Stimulated activated naive CD8-positive, alpha-beta T cell treated with anti-CD3 and anti-CD28 coated beads, Interleukin-15, amount 100 ng/mL, for 72 hours (primary cell): Measurements from ENCODE around the gene NECTIN4.
"Not testable (repeated sequence)": the region's sequence is repeated elsewhere in the genome, so short reads cannot be mapped to it uniquely, and the experiment has no call there.

ENCODE experiments used
- ATAC-seq: fragments of 150-1000 bp; cut with Tn5 transposase; 2 replicates; pipeline ENCODE4 v1.10.0; 2021; ENCODE audit warnings: mild to moderate bottlenecking, moderate library complexity
- DNase-seq, 2 donors: peaks; one replicate each; pipeline ENCODE4 v3.0.0; 2021 to 2022
- H3K27ac Mint-ChIP-seq, 2 donors: one replicate each; pipeline ENCODE4 v1.8.0; 2022; ENCODE audit warnings: mild to moderate bottlenecking in 2 of 2, mixed read lengths in 2 of 2, moderate library complexity in 2 of 2
- H3K27me3 Mint-ChIP-seq: one replicate; pipeline ENCODE4 v1.8.0; 2022; ENCODE audit warnings: mixed read lengths
- H3K4me1 Mint-ChIP-seq: one replicate; pipeline ENCODE4 v1.8.0; 2022; ENCODE audit warnings: mild to moderate bottlenecking, mixed read lengths
- H3K4me3 Mint-ChIP-seq, 2 donors: one replicate each; pipeline ENCODE4 v1.8.0; 2022; ENCODE audit warnings: mild to moderate bottlenecking in 2 of 2, mixed read lengths in 2 of 2, moderate library complexity in 1 of 2
- H3K9me3 Mint-ChIP-seq, 2 donors: one replicate each; pipeline ENCODE4 v1.8.0; 2022; ENCODE audit warnings: mixed read lengths in 2 of 2

The NECTIN4 gene

DNA sequence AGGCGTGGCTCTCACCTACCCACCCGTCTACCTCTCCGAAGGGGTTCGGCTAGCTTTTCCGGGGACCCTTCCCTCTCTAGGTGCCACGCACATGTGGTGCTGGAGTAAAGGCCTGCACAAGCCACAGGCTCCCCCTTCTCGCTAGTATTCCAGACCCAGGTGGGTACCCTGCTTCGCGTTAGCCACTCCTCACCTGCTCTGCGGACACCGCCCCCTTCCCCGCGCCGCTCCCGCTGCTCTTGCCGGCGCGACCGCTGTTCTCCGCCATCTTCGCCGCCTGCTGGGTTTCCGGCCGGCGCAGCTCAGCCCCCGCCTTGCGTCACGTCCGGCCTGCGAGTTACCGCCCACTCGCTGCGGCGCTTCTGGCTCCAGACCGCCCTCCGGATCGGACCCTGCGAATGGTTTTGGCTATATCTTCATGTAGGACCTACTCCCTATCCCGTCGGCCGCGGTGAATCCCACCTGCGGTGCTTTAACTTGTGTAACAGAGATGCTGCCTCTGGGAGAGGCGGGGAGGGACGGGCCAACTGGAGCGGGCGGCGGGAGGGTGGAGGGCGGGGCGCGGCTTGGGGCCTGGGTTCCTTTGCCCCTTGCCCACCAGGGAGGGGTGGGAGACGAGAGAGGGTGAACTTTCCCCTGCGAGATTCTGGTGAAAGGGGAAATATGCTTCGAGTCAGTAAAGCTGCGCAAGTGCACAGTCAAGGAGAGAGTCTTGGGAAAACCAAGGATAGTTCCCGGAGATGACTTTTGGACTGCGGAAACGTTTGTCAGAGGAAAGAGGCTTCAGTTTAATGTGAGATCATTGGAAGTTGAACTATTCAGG lies 28.6 kb upstream of the NECTIN4 start, which contains the start of the genes NIT1 and PFDN2:
NIT1 (plus strand) TSS at position 347 of the 823 bp plus-strand sequence; CDS start at position 419, 72 bp downstream.
PFDN2 (minus strand) TSS at position 279 of the 823 bp plus-strand sequence; CDS start at position 268, 11 bp downstream.
- peaks cover 81% of the 10 kb centered on the region for H3K4me1 Mint-ChIP-seq
- no peaks in the 10 kb centered on the region for H3K9me3 Mint-ChIP-seq

DNA sequence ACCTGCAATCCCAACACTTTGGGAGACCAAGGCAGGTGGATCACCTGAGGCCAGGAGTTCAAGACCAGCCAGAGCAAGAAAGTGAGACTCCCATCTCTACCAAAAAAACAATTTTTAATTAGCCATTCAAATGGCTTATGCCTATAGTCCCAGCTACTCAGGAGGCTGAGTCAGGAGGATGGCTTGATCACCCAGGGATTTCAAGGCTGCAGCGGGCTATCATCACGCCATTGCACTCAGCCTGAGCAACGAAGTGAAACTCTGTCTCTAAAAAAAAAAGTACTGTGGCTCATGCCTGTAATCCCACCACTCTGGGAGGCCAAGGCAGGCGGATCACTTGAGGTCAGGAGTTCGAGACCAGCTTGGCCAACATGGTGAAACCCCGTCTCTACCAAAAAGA lies 26.6 kb upstream of the NECTIN4 start:
- H3K27me3 Mint-ChIP-seq, H3K9me3 Mint-ChIP-seq, DNase-seq, ATAC-seq: not testable (repeated sequence)
- Mint-ChIP-seq H3K4me3 (peak overlapping the region; percentile 95 to 98), H3K4me1 (peaks cover 86% of the 10 kb centered on the region), H3K27ac (peak overlapping the region; percentile 97 to 99)

More for the DNA sequence above, 28.6 kb upstream of the NECTIN4 start, which contains the start of the genes NIT1 and PFDN2:
- Mint-ChIP-seq H3K27ac (peak within 1 kb of the TSS; percentile 99), H3K4me3 (peak within 1 kb of the TSS; percentile 95 to 98), H3K27me3 (no peaks in the 10 kb centered on the region)
- ATAC-seq (peak; percentile 69), DNase-seq (peak; percentile 86 to 89)

DNA sequence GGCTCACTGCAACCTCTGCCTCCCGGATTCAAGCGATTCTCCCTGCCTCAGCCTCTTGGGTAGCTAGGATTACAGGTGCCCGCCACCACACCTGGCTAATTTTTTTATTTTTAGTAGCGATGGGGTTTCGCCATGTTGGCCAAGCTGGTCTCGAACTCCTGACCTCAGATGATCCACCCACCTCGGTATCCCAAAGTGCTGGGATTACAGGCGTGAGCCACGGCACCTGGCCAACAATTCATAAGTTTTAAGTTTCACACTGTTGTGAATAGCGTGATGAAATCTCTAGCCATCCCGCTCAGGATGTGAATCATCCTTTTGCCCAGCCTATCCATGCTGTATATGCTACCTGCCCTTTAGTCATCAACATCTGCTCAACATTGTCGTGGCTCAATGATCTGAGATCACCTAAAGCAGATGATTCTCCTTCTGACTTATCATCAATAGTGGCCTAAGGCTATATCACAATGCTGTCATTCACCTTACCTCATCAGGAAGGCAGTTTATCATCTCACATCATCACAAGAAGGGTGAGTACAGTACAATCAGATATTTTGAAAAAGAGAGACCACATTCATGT lies 25.9 kb upstream of the NECTIN4 start:
- H3K27me3 Mint-ChIP-seq, result no peaks in the 10 kb centered on the region
- H3K4me1 Mint-ChIP-seq, result peaks cover 78% of the 10 kb centered on the region
- no peaks in the 10 kb centered on the region for H3K9me3 Mint-ChIP-seq
- ATAC-seq (peak; percentile 87), DNase-seq (peak; percentile 59 to 83)
- peak overlapping the region; percentile 97 to 99 for H3K27ac Mint-ChIP-seq
- H3K4me3 Mint-ChIP-seq, result peak overlapping the region; percentile 95 to 98

DNA sequence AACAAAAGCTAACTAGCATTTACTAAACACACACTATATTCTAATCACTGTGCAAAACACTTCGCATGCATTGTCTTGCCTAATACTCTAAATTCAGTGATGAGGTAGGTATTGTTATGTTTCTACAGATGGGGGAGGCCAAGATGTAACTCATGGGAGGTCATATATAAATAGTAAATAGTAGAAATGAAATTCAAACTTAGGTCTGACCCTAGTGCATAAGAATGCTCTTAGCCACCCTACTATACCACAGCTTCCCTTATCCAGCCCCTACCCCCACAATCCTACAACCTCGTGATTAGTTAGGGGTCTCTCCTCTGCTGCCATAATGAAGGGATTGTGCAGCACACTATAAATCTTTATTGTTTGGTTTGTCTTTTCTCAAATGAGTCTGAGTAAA lies 25.2 kb upstream of the NECTIN4 start:
- H3K27me3 Mint-ChIP-seq, result no peaks in the 10 kb centered on the region

DNA sequence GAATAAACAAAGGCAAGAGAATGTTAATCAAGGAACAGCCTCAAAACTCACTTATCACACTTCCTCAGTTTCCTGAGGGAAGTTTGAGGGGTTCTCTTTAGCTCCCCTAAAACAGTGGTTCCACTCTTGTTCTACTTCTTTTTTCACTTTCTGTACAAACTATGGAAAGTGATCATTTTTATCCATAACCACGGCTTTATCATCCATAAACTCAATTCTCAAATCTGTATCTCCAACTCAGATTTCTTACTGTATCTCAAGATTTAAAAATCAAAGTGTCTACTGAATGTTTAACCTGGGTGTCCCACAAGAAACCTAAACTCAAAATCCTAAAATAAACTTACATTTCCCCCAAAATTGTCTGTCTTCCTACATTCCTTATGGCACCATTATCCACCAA lies 24.6 kb upstream of the NECTIN4 start:
- no peaks in the 10 kb centered on the region for H3K9me3 Mint-ChIP-seq
- ATAC-seq (no peak), DNase-seq (no peak)
- H3K4me1 Mint-ChIP-seq, result peaks cover 68% of the 10 kb centered on the region
- peak overlapping the region; percentile 97 to 99 for H3K27ac Mint-ChIP-seq
- H3K4me3 Mint-ChIP-seq, result peak overlapping the region; percentile 37 to 70
- no peaks in the 10 kb centered on the region for H3K27me3 Mint-ChIP-seq

More for the DNA sequence above, 25.2 kb upstream of the NECTIN4 start:
- Mint-ChIP-seq H3K4me3 (peak overlapping the region; percentile 95 to 98), H3K4me1 (peaks cover 72% of the 10 kb centered on the region), H3K27ac (peak overlapping the region; percentile 97 to 99), H3K9me3 (no peaks in the 10 kb centered on the region)
- DNase-seq, result no peak
- no peak for ATAC-seq

DNA sequence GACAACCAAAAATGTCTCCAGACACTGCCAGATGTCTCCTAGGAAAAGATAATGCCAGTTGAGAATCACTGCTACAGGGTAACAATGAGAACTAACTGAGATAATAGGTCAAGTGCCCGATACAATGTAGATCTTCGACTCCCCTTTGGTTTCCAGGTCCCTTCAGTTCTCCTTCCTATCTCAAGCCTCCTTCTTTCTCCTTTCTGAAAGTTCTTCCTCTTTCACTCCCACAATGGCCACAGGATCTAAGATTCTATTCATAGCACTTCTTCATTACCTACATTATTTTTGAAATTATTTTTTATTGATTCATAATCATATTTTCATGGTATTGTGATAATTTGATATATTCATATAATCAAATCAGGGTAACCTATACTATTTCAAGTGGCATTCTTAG lies 22.2 kb upstream of the NECTIN4 start:
- Mint-ChIP-seq H3K9me3 (peaks cover 0 to under 1% of the 10 kb centered on the region in 2 donors), H3K27ac (peak overlapping the region in 1 of 2 donors; percentile 53), H3K27me3 (no peaks in the 10 kb centered on the region), H3K4me1 (peaks cover 62% of the 10 kb centered on the region), H3K4me3 (no peak overlapping the region)
- ATAC-seq, result no peak
- no peak for DNase-seq

DNA sequence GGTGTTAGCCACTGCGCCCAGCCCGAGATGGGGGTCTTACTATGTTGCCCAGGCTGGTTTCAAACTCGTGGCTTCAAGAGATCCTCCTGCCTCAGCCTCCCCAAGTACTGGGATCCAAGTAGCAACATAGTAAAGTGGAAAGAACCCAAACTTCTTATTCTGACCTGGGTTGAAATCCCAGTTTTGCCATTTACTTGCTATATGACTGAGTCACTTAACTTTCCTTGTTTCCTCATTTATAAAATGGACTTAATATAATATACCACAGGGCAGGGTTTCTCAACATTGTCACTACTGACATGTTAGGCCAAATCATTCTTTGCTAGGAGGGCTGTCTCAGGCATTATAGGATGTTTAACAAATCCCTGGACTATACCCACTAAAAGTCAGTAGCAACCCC lies 21.8 kb upstream of the NECTIN4 start:
- Mint-ChIP-seq H3K9me3 (peaks cover 0 to 4% of the 10 kb centered on the region in 2 donors), H3K27me3 (no peaks in the 10 kb centered on the region), H3K4me1 (peaks cover 62% of the 10 kb centered on the region), H3K27ac (no peak overlapping the region), H3K4me3 (no peak overlapping the region)
- ATAC-seq (no peak), DNase-seq (no peak)

DNA sequence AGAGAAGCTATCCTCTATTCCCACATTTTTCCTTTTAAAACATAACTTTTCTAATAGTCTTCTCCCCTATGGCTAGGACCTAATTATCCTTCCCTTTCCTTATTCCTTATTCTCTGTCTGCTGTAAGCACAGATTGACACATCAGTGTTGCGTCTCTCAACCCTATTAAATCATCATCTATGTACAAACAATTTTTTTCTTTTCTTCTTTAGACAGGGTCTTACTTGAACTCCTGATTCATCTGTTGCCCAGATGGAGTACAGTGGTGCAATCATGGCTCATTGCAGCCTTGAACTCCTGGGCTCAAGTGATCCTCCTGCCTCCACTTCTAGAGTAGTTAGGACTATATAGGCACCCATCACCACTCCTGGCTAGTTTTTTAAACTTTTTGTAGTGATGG lies 17.1 kb upstream of the NECTIN4 start:
- peaks cover 0 to 4% of the 10 kb centered on the region in 2 donors for H3K9me3 Mint-ChIP-seq
- H3K4me1 Mint-ChIP-seq, result peaks cover 37% of the 10 kb centered on the region
- H3K27ac Mint-ChIP-seq, result peak overlapping the region; percentile 60 to 66
- no peak overlapping the region for H3K4me3 Mint-ChIP-seq
- DNase-seq (no peak), ATAC-seq (no peak)
- no peaks in the 10 kb centered on the region for H3K27me3 Mint-ChIP-seq

DNA sequence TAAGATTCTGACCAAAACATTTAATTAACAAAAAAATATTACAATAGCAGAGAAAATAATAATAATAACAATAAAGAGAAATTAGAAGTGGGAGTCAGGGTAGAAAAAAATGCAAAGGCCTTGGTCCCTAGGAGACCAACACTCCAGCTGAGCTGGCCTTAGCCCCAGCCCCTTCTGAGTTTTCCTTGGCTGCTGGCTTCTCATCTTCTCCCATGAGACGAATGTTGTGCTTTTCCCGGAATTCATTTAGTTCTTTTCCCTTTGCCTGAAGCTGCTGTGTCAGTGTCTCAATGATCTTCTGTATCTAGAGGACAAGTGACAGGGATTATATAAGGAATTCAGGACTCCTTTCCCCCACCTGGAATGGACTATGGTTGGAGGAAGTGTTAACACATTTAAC lies 11.2 kb upstream of the NECTIN4 start:
- Mint-ChIP-seq H3K4me1 (peaks cover 48% of the 10 kb centered on the region), H3K27ac (peak overlapping the region in 1 of 2 donors; percentile 14), H3K9me3 (no peaks in the 10 kb centered on the region), H3K4me3 (no peak overlapping the region), H3K27me3 (no peaks in the 10 kb centered on the region)
- ATAC-seq (no peak), DNase-seq (no peak)

DNA sequence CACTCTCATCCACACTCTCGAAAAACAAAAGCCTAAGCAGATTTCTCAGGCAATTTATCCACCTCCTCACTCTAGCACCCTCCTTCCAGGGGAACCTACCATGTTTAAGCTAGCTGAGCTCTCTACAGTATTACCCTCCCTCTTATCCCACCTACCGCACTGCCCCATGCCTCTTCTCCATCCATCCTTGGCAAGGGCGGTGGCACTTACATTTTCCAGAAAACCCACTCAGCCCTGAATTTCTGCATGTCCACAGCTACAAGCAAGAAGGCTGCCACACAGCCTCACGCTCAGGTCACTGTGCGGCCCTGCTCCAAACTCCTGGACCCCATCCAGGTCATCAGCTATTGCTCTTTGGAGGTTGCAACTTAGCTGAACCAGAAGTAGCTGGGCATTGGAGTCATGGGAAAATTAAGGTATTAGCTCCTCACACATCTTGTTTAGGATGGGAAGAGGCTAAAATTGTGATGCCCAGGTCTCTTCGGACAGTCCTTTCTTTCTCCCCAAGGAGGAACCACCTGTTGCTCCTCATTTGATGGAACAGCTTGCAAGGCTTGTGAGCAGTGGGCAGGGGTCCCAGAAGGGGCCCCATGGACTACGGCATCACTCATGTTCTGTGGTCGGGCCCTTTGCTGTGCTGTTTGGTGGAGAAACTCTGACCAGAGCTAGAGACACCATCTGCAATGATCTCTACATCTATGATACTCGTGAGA lies 9.9 kb upstream of the NECTIN4 start:
- Mint-ChIP-seq H3K9me3 (no peaks in the 10 kb centered on the region), H3K27ac (peak overlapping the region in 1 of 2 donors; percentile 24), H3K4me3 (peak overlapping the region; percentile 69 to 95), H3K4me1 (peaks cover 48% of the 10 kb centered on the region), H3K27me3 (no peaks in the 10 kb centered on the region)
- DNase-seq, result no peak
- peak; percentile 0 for ATAC-seq

DNA sequence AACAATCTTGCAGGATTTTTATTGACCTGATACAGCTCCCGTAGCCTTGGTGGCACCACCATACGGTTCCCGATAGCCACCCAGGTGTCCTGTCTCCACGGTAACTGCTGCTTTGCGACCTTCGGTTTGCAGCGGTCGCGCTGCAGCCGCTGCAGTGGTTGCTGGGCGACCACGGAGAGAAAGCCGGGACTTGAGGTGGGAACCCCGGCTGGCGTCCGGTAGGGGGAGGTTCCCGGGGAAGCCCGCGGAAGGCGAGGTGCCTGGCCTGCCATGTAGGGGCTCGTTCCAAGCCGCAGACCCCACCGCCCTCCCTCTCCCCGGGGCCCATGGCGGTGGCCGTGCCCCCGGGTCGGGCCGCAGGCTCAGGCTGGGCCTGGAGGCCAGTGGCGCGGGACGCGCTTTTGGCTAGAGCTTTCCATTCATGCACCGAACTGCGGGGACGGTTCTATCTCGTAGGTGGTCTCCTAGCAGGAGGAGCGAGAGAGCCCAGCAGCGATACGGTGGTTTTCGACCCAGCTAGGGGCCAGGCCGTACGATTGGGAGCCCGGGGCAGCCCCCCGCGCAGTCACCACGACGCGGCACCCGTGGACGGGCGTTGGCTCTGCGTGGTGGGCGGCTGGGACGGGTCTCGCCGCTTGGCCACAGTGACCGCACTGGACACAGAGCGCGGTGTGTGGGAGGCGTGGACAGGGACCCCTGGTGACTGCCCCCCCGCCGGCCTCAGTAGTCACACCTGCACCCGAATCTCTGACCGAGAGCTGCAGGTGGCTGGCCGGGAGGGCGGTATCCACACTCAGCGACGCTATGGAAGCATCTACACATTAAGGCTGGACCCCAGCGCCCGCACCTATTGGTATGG lies 9.1 kb upstream of the NECTIN4 start, which contains the start of gene KLHDC9:
KLHDC9 (plus strand) TSS at position 152 of the 859 bp plus-strand sequence; CDS start at position 327, 175 bp downstream.
- peak; percentile 93 for ATAC-seq
- peaks cover 49% of the 10 kb centered on the region for H3K4me1 Mint-ChIP-seq
- no peaks in the 10 kb centered on the region for H3K27me3 Mint-ChIP-seq

DNA sequence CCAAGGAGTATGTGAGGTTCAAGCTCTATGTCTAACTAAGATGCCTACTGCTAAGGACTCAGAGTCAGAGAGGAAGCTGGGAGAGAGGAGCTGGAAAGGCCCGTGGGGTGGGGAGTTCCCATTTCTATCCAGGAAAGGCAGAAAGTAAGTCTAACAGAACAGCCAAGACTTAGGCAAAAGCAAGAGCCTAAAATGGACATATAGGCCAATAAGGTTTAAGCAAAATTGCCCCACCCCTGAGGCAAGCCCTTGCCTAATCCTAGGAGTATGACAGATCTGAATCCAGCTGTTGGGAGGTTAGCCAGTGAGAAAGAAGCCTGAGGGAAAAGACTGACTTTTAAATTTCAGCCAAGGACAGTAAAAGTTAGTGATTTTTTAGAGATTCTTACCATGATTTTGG lies 7.2 kb upstream of the NECTIN4 start:
- H3K27ac Mint-ChIP-seq, result no peak overlapping the region
- H3K4me1 Mint-ChIP-seq, result peaks cover 69% of the 10 kb centered on the region
- H3K9me3 Mint-ChIP-seq, result no peaks in the 10 kb centered on the region
- DNase-seq (no peak), ATAC-seq (no peak)
- H3K27me3 Mint-ChIP-seq, result no peaks in the 10 kb centered on the region
- H3K4me3 Mint-ChIP-seq, result no peak overlapping the region

More for the DNA sequence above, 9.1 kb upstream of the NECTIN4 start, which contains the start of gene KLHDC9:
- H3K4me3 Mint-ChIP-seq, result peak within 1 kb of the TSS; percentile 92 to 95
- no peaks in the 10 kb centered on the region for H3K9me3 Mint-ChIP-seq
- peak; percentile 82 to 92 for DNase-seq
- H3K27ac Mint-ChIP-seq, result peak within 1 kb of the TSS; percentile 95

DNA sequence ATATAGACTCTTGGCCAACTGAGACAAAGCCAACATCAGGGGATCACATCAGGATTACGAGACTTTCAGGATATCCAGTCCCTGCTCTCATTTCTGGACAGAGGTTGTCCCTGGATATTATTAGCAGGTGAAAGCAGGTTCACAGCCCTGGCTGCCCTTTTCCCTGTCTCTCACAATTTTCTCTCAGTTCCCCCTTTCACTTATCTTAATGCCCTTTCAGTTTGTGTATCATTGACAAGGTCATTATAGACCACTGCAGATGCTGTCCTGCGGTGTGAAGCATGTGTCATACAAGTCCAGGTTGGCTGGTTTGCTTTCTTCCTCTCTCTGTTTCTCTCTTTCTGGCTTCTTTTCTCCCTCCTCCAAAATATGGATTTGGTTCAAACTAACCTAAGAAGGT lies 6.7 kb upstream of the NECTIN4 start:
- Mint-ChIP-seq H3K27me3 (no peaks in the 10 kb centered on the region), H3K4me3 (no peak overlapping the region)

DNA sequence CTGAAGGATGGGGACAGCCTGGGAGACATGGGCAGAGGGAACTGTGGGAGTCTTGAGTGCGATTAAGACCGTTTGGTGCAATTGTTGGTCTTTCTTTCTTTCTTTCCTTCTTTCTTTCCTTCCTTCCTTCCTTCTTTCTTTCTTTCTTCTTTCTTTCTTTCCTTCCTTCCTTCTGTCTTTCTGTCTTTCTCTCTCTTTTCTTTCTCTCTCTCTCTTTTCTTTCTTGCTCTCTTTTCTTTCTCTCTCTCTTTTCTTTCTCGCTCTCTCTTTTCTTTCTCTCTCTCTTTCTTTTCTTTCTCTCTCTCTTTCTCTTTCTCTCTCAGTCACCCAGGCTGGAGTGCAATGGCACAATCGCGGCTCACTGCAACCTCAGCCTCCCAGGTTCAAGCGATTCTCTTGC lies 5.9 kb upstream of the NECTIN4 start:
- no peak overlapping the region for H3K4me3 Mint-ChIP-seq
- no peaks in the 10 kb centered on the region for H3K27me3 Mint-ChIP-seq
- H3K4me1 Mint-ChIP-seq, result peaks cover 82% of the 10 kb centered on the region

More for the DNA sequence above, 6.7 kb upstream of the NECTIN4 start:
- ATAC-seq (no peak), DNase-seq (no peak)
- Mint-ChIP-seq H3K9me3 (no peaks in the 10 kb centered on the region), H3K4me1 (peaks cover 74% of the 10 kb centered on the region), H3K27ac (no peak overlapping the region)

More for the DNA sequence above, 5.9 kb upstream of the NECTIN4 start:
- H3K9me3 Mint-ChIP-seq, result no peaks in the 10 kb centered on the region
- no peak for ATAC-seq
- no peak for DNase-seq
- H3K27ac Mint-ChIP-seq, result peak overlapping the region; percentile 1 to 80
